Measurements from ENCODE around the gene SPTB. TPM values are rescaled to one million over a fixed set of nuclear protein-coding genes. Genes with fewer than 3 reads are reported as not detected.

Gene SPTB
- total and polyA plus RNA-seq, 9 of the 15 experiments (the other 6 are each of a cell fraction or from before 2014, with no cell fraction given) = 0.21 to 45.9 (median 11.7) TPM

DNA sequence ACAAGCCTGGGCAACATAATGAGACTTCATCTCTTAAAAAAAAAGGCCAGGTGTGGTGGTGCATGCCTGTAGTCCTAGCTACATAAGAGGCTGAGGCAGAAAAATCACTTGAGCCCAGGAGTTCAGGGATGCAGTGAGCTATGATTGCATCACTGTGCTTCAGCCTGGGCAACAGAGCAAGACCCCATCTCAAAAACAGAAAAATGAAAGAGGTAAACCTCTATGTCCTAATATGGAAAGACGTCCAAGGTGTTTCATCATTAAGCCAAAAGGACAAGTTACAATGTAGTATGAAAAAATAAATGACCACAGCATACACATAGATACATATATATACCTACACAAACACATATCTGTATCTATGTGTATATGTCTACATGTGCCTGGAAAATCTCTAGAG, 15.4 kb downstream of the SPTB start:
- WGBS (ENCODE audit: insufficient coverage, low coverage, missing lambda C conversion rate) = 75% methylated on average over 1 of the region's 1 CpG
- Histone ChIP-seq H3K9me3 (replicated peaks; ENCODE audit: control insufficient read depth, insufficient read depth, low read depth, low read length) (no peaks in the 10 kb centered on the region), H3K79me2 (ENCODE audit: control insufficient read depth, insufficient read depth, low read length) (peaks cover 83% of the 10 kb centered on the region), H3K4me1 (replicated peaks in 1 of 2; ENCODE audit: control insufficient read depth in 2 of 2, insufficient read depth in 2 of 2, low read length in 2 of 2) (peaks cover 0 to 5% of the 10 kb centered on the region in 2 experiments; a peak in 3 of 5 replicates), H3K9me1 (ENCODE audit: control insufficient read depth, insufficient read depth, low read length) (no peaks in the 10 kb centered on the region), H3K4me3 (no peak overlapping the region), H3K4me2 (ENCODE audit: insufficient read depth, low read length) (no peak overlapping the region), H3K27me3 (ENCODE audit: control insufficient read depth in 2 of 2, insufficient read depth in 2 of 2, low read length in 2 of 2) (no peaks in the 10 kb centered on the region), H3K9ac (ENCODE audit: insufficient read depth in 1 of 2, low read depth in 2 of 2, low read length in 2 of 2) (no peak overlapping the region), H3K36me3 (ENCODE audit: control insufficient read depth, insufficient read depth, low read length) (peaks cover 23% of the 10 kb centered on the region), H4K20me1 (replicated peaks; ENCODE audit: control insufficient read depth, insufficient read depth, low read length) (0 out of 2 replicates have a peak, but pooled peaks cover 6% of the 10 kb centered on the region), H3K27ac (ENCODE audit: extremely low read depth, low read depth, low read length) (no peak overlapping the region), H2AFZ (ENCODE audit: low read depth, low read length) (no peak overlapping the region)
- POLR2A ChIA-PET = interaction anchor here (0.7 to 2.6 kb wide), 3 partner anchors 14 to 478 kb away, joined by 3 to 13 read pairs (median 3); partner anchors contain the start of gene SPTB
- BruUV-seq (replicated peaks) = no TSS peak
- intact Hi-C loops (cut with micrococcal nuclease) = no loop called here
- in situ Hi-C loops (cut with MboI) = no loop called here
- FAIRE-seq = no peak
- CTCF ChIA-PET (ENCODE audit: low intra/inter-chr PET ratio) = no interaction called here
- no peak for DNase-seq (ENCODE audit: extremely low read depth in 1 of 4, low spot score in 3 of 4)
- ATAC-seq = no peak
- no peak for TF ChIP-seq BRF1 (IDR thresholded peaks at IDR 0.05; ENCODE audit: borderline replicate concordance, extremely low read depth, insufficient read length)
- peak; percentile 39; the same call in 1 of the 2 replicates for TF ChIP-seq ZNF121 (CRISPR knock-in tag; conservative IDR thresholded peaks at IDR 0.05)
- no peak for TF ChIP-seq CHCHD3 (CRISPR knock-in tag; IDR thresholded peaks at IDR 0.05)
- no peak for TF ChIP-seq ZNF717 (CRISPR knock-in tag; IDR thresholded peaks at IDR 0.05)
- no peak for TF ChIP-seq TGIF2 (CRISPR knock-in tag; IDR thresholded peaks at IDR 0.05)
- TF ChIP-seq GATA2 (CRISPR knock-in tag; IDR thresholded peaks at IDR 0.05) = no peak
- TF ChIP-seq CHD2 (IDR thresholded peaks at IDR 0.05; ENCODE audit: low read depth, low read length) = no peak
- TF ChIP-seq, protein P1, sequence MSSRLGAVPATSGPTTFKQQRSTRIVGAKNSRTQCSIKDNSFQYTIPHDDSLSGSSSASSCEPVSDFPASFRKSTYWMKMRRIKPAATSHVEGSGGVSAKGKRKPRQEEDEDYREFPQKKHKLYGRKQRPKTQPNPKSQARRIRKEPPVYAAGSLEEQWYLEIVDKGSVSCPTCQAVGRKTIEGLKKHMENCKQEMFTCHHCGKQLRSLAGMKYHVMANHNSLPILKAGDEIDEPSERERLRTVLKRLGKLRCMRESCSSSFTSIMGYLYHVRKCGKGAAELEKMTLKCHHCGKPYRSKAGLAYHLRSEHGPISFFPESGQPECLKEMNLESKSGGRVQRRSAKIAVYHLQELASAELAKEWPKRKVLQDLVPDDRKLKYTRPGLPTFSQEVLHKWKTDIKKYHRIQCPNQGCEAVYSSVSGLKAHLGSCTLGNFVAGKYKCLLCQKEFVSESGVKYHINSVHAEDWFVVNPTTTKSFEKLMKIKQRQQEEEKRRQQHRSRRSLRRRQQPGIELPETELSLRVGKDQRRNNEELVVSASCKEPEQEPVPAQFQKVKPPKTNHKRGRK (tag; IDR thresholded peaks at IDR 0.05) = no peak
- 0 out of 2 replicates have a peak, but pooled peaks have one; percentile 22 for TF ChIP-seq CEBPB (tag; IDR thresholded peaks at IDR 0.05)
- TF ChIP-seq, protein P2, sequence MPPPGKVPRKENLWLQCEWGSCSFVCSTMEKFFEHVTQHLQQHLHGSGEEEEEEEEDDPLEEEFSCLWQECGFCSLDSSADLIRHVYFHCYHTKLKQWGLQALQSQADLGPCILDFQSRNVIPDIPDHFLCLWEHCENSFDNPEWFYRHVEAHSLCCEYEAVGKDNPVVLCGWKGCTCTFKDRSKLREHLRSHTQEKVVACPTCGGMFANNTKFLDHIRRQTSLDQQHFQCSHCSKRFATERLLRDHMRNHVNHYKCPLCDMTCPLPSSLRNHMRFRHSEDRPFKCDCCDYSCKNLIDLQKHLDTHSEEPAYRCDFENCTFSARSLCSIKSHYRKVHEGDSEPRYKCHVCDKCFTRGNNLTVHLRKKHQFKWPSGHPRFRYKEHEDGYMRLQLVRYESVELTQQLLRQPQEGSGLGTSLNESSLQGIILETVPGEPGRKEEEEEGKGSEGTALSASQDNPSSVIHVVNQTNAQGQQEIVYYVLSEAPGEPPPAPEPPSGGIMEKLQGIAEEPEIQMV (tag; conservative IDR thresholded peaks at IDR 0.05; ENCODE audit: low read depth) = no peak
- TF ChIP-seq PPARD (CRISPR knock-in tag; IDR thresholded peaks at IDR 0.05) = no peak
- TF ChIP-seq, protein P3, sequence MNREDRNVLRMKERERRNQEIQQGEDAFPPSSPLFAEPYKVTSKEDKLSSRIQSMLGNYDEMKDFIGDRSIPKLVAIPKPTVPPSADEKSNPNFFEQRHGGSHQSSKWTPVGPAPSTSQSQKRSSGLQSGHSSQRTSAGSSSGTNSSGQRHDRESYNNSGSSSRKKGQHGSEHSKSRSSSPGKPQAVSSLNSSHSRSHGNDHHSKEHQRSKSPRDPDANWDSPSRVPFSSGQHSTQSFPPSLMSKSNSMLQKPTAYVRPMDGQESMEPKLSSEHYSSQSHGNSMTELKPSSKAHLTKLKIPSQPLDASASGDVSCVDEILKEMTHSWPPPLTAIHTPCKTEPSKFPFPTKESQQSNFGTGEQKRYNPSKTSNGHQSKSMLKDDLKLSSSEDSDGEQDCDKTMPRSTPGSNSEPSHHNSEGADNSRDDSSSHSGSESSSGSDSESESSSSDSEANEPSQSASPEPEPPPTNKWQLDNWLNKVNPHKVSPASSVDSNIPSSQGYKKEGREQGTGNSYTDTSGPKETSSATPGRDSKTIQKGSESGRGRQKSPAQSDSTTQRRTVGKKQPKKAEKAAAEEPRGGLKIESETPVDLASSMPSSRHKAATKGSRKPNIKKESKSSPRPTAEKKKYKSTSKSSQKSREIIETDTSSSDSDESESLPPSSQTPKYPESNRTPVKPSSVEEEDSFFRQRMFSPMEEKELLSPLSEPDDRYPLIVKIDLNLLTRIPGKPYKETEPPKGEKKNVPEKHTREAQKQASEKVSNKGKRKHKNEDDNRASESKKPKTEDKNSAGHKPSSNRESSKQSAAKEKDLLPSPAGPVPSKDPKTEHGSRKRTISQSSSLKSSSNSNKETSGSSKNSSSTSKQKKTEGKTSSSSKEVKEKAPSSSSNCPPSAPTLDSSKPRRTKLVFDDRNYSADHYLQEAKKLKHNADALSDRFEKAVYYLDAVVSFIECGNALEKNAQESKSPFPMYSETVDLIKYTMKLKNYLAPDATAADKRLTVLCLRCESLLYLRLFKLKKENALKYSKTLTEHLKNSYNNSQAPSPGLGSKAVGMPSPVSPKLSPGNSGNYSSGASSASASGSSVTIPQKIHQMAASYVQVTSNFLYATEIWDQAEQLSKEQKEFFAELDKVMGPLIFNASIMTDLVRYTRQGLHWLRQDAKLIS (CRISPR knock-in tag; IDR thresholded peaks at IDR 0.05) = no peak
- no peak for TF ChIP-seq ZNF324 (CRISPR knock-in tag; IDR thresholded peaks at IDR 0.05)
- no peak for TF ChIP-seq POLR2B (IDR thresholded peaks at IDR 0.05; ENCODE audit: low read depth, partially characterized antibody)
- TF ChIP-seq RBM34 (IDR thresholded peaks at IDR 0.05; ENCODE audit: borderline replicate concordance, insufficient read depth, low read length) = no peak
- no peak for TF ChIP-seq ZNF143 (CRISPR knock-in tag; IDR thresholded peaks at IDR 0.05)

Measured in K562 (cell line).